Left lung (tissue), 10 donors: ENCODE results near the gene MARCHF3. TPM values are rescaled to one million over a fixed set of nuclear protein-coding genes. Genes with fewer than 3 reads are reported as not detected.

Experiments
- ATAC-seq: fragments of 200-7000 bp; cut with Tn5 transposase; one replicate; pipeline ENCODE4 v1.9.1; 2020; ENCODE audit warnings: moderate library complexity
- DNase-seq, 4 donors: peaks; one replicate each; pipeline ENCODE4 v3.0.0-alpha.2; 2013 to 2020
- H3K27ac ChIP-seq, 2 donors: fragments of 200-600 bp; sonication (generic) in 1 of 2; one replicate each; pipeline versions ENCODE4 v1.5.0 to v1.8.0; 2020 to 2021
- H3K27me3 ChIP-seq, 2 donors: fragments of 200-600 bp; sonication (generic) in 1 of 2; one replicate each; pipeline versions ENCODE4 v1.5.0 to v1.8.0; 2020 to 2021
- H3K36me3 ChIP-seq, 2 donors: fragments of 200-600 bp; sonication (generic) in 1 of 2; one replicate each; pipeline versions ENCODE4 v1.5.0 to v1.8.0; 2020 to 2021
- H3K4me1 ChIP-seq, 2 donors: fragments of 200-600 bp; one replicate each; pipeline ENCODE4 v1.8.0; 2021
- H3K4me3 ChIP-seq, 2 donors: fragments of 200-600 bp; sonication (generic) in 1 of 2; one replicate each; pipeline versions ENCODE4 v1.5.0 to v1.8.0; 2020 to 2021; ENCODE audit warnings: mild to moderate bottlenecking in 1 of 2
- H3K9me3 ChIP-seq, 2 donors: fragments of 200-600 bp; sonication (generic) in 1 of 2; one replicate each; pipeline versions ENCODE4 v1.5.0 to v1.8.0; 2020 to 2021
- CTCF ChIP-seq, 2 donors: fragments of 200-600 bp; sonication (generic) in 1 of 2; IDR thresholded peaks; one replicate each; pipeline versions ENCODE4 v1.5.0 to v1.8.0; 2021; ENCODE audit warnings: antibody characterized with exemption in 2 of 2
- intact Hi-C, 2 donors: fragments of 100-400 bp; cut with DNase I; formaldehyde crosslinking; loops; one replicate each; pipeline versions ENCODE4 v1.11.2 to v1.14.2; 2022
- polyA plus RNA-seq, 6 donors: library from polyadenylated mRNA; unstranded; fragments of 120-200 nt; gene quantifications; one replicate each; pipeline ENCODE4 v1.2.1, GENCODE V29; 2013; ENCODE audit not compliant: insufficient read length in 6 of 6
- total RNA-seq, 2 donors: library from RNA; stranded (reverse); fragmentation: NEBNext Ultra II Directional; extraction: Animal tissue kit (Norgen Biotek cat#: 25700); gene quantifications; one replicate each; pipeline ENCODE4 v1.2.1, GENCODE V29; 2021
- donor health status: DM: no; HTN: yes; CAD: no.
- donor health status: DM: no; HTN: no; CAD: no.

MARCHF3 gene
- total and polyA plus RNA-seq, 8 donors: 3.4 to 8.7 (median 5.5) TPM

GRCh38 chr5:127029581-127030258, 638 bp downstream of the MARCHF3 start:
- intact Hi-C loops: no loop called here
- TF ChIP-seq CTCF (IDR thresholded peaks at IDR 0.05): peak; percentile 33 to 53

GRCh38 chr5:127028822-127029457, 1.4 kb downstream of the MARCHF3 start:
- intact Hi-C loops: no loop called here
- H3K27ac ChIP-seq: no peak overlapping the region
- H3K9me3 ChIP-seq: no peaks in the 10 kb centered on the region
- ATAC-seq: no peak
- no peaks in the 10 kb centered on the region for H3K36me3 ChIP-seq
- peak in 1 of 4 donors; percentile 8 for DNase-seq
- no peak for TF ChIP-seq CTCF (IDR thresholded peaks at IDR 0.05)
- peaks cover 0 to 26% of the 10 kb centered on the region in 2 donors for H3K4me1 ChIP-seq
- H3K4me3 ChIP-seq: peak overlapping the region; percentile 60 to 81
- H3K27me3 ChIP-seq: peaks cover 0 to 15% of the 10 kb centered on the region in 2 donors

More at GRCh38 chr5:127029581-127030258, 638 bp downstream of the MARCHF3 start:
- Histone ChIP-seq H3K27ac (peak overlapping the region; percentile 86 to 90), H3K4me3 (peak overlapping the region; percentile 60 to 81), H3K4me1 (peaks cover 0 to 26% of the 10 kb centered on the region in 2 donors), H3K9me3 (no peaks in the 10 kb centered on the region), H3K36me3 (no peaks in the 10 kb centered on the region), H3K27me3 (peaks cover 0 to 15% of the 10 kb centered on the region in 2 donors)
- DNase-seq: peak in 3 of 4 donors; percentile 50 to 90 (median 56)
- ATAC-seq: peak; percentile 57

GRCh38 chr5:127027539-127027938, 2.8 kb downstream of the MARCHF3 start:
- peaks cover 0 to 26% of the 10 kb centered on the region in 2 donors for H3K4me1 ChIP-seq
- no peak for TF ChIP-seq CTCF (IDR thresholded peaks at IDR 0.05)
- no peak overlapping the region for H3K27ac ChIP-seq
- DNase-seq (no peak), ATAC-seq (no peak)
- intact Hi-C loops: no loop called here
- peaks cover 0 to 15% of the 10 kb centered on the region in 2 donors for H3K27me3 ChIP-seq
- no peaks in the 10 kb centered on the region for H3K36me3 ChIP-seq
- no peaks in the 10 kb centered on the region for H3K9me3 ChIP-seq
- no peak overlapping the region for H3K4me3 ChIP-seq

- ATAC-seq: no peak
- H3K4me1 ChIP-seq: peaks cover 0 to 21% of the 10 kb centered on the region in 2 donors
- H3K27ac ChIP-seq: no peak overlapping the region
- H3K27me3 ChIP-seq: peaks cover 0 to 10% of the 10 kb centered on the region in 2 donors
- no peak overlapping the region for H3K4me3 ChIP-seq
- no peaks in the 10 kb centered on the region for H3K9me3 ChIP-seq
- no peak for DNase-seq
- TF ChIP-seq CTCF (IDR thresholded peaks at IDR 0.05): no peak
- intact Hi-C loops: no loop called here
- no peaks in the 10 kb centered on the region for H3K36me3 ChIP-seq
Observed at GRCh38 chr5:127026166-127026565, 4.2 kb downstream of the MARCHF3 start.

GRCh38 chr5:127025467-127025866, 4.9 kb downstream of the MARCHF3 start:
- no peak overlapping the region for H3K4me3 ChIP-seq
- no peaks in the 10 kb centered on the region for H3K9me3 ChIP-seq
- H3K4me1 ChIP-seq: peaks cover 0 to 18% of the 10 kb centered on the region in 2 donors
- no peak overlapping the region for H3K27ac ChIP-seq
- intact Hi-C loops: no loop called here
- H3K36me3 ChIP-seq: no peaks in the 10 kb centered on the region
- H3K27me3 ChIP-seq: peaks cover 0 to 6% of the 10 kb centered on the region in 2 donors
- ATAC-seq (no peak), DNase-seq (no peak)
- TF ChIP-seq CTCF (IDR thresholded peaks at IDR 0.05): no peak
